ENCODE measurements around the gene TSPOAP1. TPM values are rescaled to one million over a fixed set of nuclear protein-coding genes. Genes with fewer than 3 reads are reported as not detected.

Gene TSPOAP1
- total RNA-seq, 8 experiments from 2014 or later = 0.76 to 23.0 (median 13.2) TPM

- WGBS, 10 experiments = 0 to 80% (median 67%) methylated on average over 1 to 4 of the region's 5 CpGs; no CpG with 5 or more reads in 4 of the 10 experiments
- in situ Hi-C loops (cut with MboI; ENCODE audit: low pct_unique_long_range_greater_than_20kb in 2 of 9, low sequenced_read_pairs in 9 of 9, unreplicated experiment in 9 of 9) = no loop called here
Measured at GRCh38 chr17:58369214-58370031, 40.8 kb upstream of the TSPOAP1 start.

GRCh38 chr17:58368860-58369213 is 40.2 kb upstream of the TSPOAP1 start:
- in situ Hi-C loops (cut with MboI; ENCODE audit: low pct_unique_long_range_greater_than_20kb in 2 of 9, low sequenced_read_pairs in 9 of 9, unreplicated experiment in 9 of 9) = no loop called here
- no peaks in the 10 kb centered on the region for H3K4me1 ChIP-seq (replicated peaks in 1 of 2)
- 0 to 90% (median 58%) methylated on average over 1 to 2 of the region's 3 CpGs; no CpG with 5 or more reads in 4 of the 10 experiments for WGBS, 10 experiments
- ATAC-seq (replicated peaks in 6 of 8) = no peak
- H3K4me3 ChIP-seq = no peak overlapping the region
- no peak overlapping the region for H3K27ac ChIP-seq

More at GRCh38 chr17:58369214-58370031, 40.8 kb upstream of the TSPOAP1 start:
- Histone ChIP-seq H3K4me3 (no peak overlapping the region), H3K27ac (no peak overlapping the region), H3K4me1 (replicated peaks in 1 of 2) (no peaks in the 10 kb centered on the region)
- ATAC-seq (replicated peaks in 6 of 8) = no peak

GRCh38 chr17:58367461-58367860 is 38.9 kb upstream of the TSPOAP1 start:
- no peak overlapping the region for H3K27ac ChIP-seq
- WGBS, 10 experiments = 33 to 100% (median 87%) methylated on average over 1 to 3 of the region's 3 CpGs; no CpG with 5 or more reads in 1 of the 10 experiments
- no peak for ATAC-seq (replicated peaks in 6 of 8)
- in situ Hi-C loops (cut with MboI; ENCODE audit: low pct_unique_long_range_greater_than_20kb in 2 of 9, low sequenced_read_pairs in 9 of 9, unreplicated experiment in 9 of 9) = no loop called here
- H3K4me3 ChIP-seq = no peak overlapping the region
- no peaks in the 10 kb centered on the region for H3K4me1 ChIP-seq (replicated peaks in 1 of 2)

DNA sequence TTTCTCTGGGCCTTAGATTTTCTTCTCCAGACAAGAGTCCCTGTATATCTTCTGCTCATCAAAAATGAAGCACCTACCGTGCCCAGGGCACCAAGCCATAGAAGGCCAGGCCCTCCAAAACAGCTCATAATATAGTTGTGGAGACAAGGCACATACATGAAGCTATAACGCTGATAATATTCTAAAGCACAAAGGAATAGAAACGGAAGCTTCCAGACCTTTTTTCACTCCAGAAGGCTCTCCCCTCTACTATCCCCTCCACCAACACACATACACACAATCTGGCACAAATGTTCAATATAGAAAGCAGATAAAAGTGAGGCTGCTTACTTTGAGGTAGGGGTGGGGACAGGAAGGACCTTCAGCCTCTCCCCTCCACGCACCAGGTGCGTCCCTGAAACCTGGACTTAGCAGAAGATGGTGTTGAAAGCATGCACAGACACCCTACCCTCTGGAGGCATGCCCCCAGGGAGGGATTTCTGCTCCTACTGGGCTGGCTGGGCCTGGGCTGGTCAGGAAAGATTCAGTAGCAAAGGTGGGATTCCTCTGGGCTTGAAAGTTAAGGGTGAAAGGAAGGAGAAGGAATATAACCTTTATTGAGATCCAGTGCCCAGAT is 37.5 kb upstream of the TSPOAP1 start:
- Histone ChIP-seq H3K27ac (no peak overlapping the region), H3K4me1 (replicated peaks in 1 of 2) (no peaks in the 10 kb centered on the region), H3K4me3 (no peak overlapping the region)
- ATAC-seq (replicated peaks in 6 of 8) = no peak
- WGBS, 10 experiments = 20 to 83% (median 38%) methylated on average over 1 to 4 of the region's 5 CpGs; no CpG with 5 or more reads in 3 of the 10 experiments
- in situ Hi-C loops (cut with MboI; ENCODE audit: low pct_unique_long_range_greater_than_20kb in 2 of 9, low sequenced_read_pairs in 9 of 9, unreplicated experiment in 9 of 9) = no loop called here

- no peak overlapping the region for H3K4me3 ChIP-seq
- no peaks in the 10 kb centered on the region for H3K4me1 ChIP-seq (replicated peaks in 1 of 2)
- no peak overlapping the region for H3K27ac ChIP-seq
- no peak for ATAC-seq (replicated peaks in 6 of 8)
- in situ Hi-C loops (cut with MboI; ENCODE audit: low pct_unique_long_range_greater_than_20kb in 2 of 9, low sequenced_read_pairs in 9 of 9, unreplicated experiment in 9 of 9) = no loop called here
Measured at GRCh38 chr17:58365185-58365979, 36.8 kb upstream of the TSPOAP1 start.

DNA sequence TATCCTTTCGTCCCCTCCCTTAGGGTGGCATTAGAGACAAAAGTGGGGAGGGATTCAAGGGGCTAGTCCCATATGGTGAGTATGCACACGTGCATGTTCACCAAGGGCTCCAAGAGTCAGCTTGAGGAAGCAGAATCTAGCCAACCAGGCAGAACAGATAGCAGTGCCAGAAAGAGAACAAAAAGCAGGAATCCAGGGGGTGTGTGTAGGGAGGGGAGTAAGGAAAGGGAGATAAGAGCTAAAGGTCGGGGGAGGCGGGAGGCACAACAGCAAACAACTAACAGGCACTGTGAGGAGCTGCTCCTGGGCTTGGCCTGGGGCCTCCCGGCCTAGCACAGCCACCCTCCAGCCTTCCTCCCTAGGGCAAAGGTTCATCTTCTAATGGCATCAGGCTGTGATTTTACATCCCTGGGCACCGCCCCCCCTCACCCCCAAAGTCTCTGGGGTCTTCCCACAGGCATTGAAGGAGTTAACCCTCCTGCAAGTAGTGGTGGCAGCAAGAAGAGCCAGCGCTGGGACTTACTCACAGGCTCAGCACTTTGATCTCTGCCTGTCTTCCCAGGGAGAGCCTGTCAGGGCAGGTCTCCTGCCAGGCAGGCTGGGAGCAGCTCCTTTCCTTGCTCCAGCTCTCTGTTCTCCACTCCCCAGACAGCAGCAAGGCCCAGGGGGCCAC is 35.8 kb upstream of the TSPOAP1 start:
- in situ Hi-C loops (cut with MboI; ENCODE audit: low pct_unique_long_range_greater_than_20kb in 2 of 9, low sequenced_read_pairs in 9 of 9, unreplicated experiment in 9 of 9) = no loop called here

DNA sequence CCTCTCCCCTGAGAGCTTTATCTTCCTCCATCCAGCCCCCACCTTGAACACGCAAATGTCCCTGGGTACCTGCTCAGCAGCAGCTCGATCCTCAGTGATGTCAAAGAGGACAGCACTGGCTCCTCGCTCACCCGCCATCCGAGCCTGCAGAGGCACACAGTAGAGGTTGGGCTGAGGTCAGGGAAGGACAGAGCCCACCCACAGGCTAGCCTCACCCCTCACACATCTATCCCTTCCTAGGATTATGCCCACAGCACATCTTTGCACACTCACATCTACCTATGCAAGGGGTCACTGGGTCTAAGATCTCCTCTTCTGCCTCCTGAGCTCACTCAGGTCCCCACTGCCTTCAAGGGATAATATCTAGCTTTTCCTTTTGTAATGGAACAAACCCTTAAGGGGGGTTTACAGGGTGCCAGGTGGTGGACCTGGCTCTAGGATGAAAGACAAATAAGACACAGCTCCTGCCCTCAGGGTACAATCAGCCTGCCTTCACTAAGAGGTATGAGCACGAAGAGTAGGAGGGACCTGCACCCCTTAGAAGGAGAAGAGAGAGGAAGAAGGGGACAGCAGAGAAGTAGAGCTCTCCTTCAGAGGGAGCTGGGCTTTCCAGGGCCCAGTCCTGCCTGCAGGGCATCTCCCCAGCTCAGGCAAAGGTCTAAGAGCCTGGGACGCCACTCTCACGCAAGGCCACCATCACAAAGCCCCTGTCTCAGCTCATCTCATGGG is 35.0 kb upstream of the TSPOAP1 start:
- in situ Hi-C loops (cut with MboI; ENCODE audit: low pct_unique_long_range_greater_than_20kb in 2 of 9, low sequenced_read_pairs in 9 of 9, unreplicated experiment in 9 of 9) = no loop called here
- 0 to 100% (median 67%) methylated on average over 1 to 4 of the region's 8 CpGs; no CpG with 5 or more reads in 4 of the 10 experiments for WGBS, 10 experiments
- no peak for ATAC-seq (replicated peaks in 6 of 8)
- Histone ChIP-seq H3K4me1 (replicated peaks in 1 of 2) (no peaks in the 10 kb centered on the region), H3K4me3 (no peak overlapping the region), H3K27ac (no peak overlapping the region)

More for the DNA sequence above, 35.8 kb upstream of the TSPOAP1 start:
- WGBS, 10 experiments = 0 to 89% (median 20%) methylated on average over 1 to 3 of the region's 7 CpGs; no CpG with 5 or more reads in 5 of the 10 experiments
- Histone ChIP-seq H3K4me1 (replicated peaks in 1 of 2) (no peaks in the 10 kb centered on the region), H3K27ac (no peak overlapping the region), H3K4me3 (no peak overlapping the region)
- peak in 2 of 8 experiments; percentile 24 to 67 for ATAC-seq (replicated peaks in 6 of 8)

GRCh38 chr17:58362368-58363014 is 33.9 kb upstream of the TSPOAP1 start:
- Histone ChIP-seq H3K27ac (no peak overlapping the region), H3K4me1 (replicated peaks in 1 of 2) (no peaks in the 10 kb centered on the region), H3K4me3 (no peak overlapping the region)
- WGBS, 10 experiments = 54 to 95% (median 87%) methylated on average over 1 to 9 of the region's 16 CpGs; no CpG with 5 or more reads in 1 of the 10 experiments
- in situ Hi-C loops (cut with MboI; ENCODE audit: low pct_unique_long_range_greater_than_20kb in 2 of 9, low sequenced_read_pairs in 9 of 9, unreplicated experiment in 9 of 9) = no loop called here
- ATAC-seq (replicated peaks in 6 of 8) = no peak

DNA sequence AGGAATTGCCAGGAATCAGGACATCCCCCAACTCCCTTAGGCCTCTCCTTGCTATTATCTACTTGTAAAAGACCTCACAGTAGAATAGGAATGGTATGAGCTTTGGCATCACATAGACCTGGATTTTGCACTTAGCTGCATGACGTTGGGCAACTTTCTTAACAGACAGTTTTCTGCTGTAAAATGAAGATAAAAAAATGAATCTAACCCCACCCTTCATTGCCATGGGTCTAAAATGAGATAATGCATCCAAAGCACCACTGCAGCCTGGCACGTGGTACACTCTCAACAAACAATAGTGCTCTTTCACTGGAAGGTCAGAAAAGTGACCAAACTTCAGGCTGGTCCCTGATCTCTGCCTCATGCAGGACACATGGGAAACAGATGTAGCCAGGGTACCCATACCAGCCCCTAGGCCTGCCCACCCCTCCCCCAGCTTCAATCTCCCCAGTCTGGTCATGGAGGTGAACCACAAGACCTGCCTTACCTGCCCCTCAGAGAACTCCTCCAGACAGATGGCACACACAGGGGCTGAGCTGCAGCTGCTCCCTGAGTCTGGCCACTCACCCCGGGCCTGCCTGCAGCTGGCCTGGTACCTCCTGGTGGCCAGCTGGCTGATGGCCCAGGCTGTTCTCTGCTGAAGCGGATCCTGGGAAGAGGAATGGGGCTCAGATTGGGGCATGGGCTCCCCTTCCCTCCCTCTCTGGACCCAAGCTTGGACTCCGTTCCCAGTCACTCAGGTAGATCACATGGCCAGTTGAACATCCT is 31.9 kb upstream of the TSPOAP1 start:
- no peak overlapping the region for H3K27ac ChIP-seq
- 0 to 100% (median 61%) methylated on average over 1 to 5 of the region's 5 CpGs; no CpG with 5 or more reads in 1 of the 10 experiments for WGBS, 10 experiments
- no peaks in the 10 kb centered on the region for H3K4me1 ChIP-seq (replicated peaks in 1 of 2)
- in situ Hi-C loops (cut with MboI; ENCODE audit: low pct_unique_long_range_greater_than_20kb in 2 of 9, low sequenced_read_pairs in 9 of 9, unreplicated experiment in 9 of 9) = no loop called here
- no peak overlapping the region for H3K4me3 ChIP-seq
- peak in 1 of 8 experiments; percentile 13 for ATAC-seq (replicated peaks in 6 of 8)

GRCh38 chr17:58358408-58359172 is 30.0 kb upstream of the TSPOAP1 start:
- in situ Hi-C loops (cut with MboI; ENCODE audit: low pct_unique_long_range_greater_than_20kb in 2 of 9, low sequenced_read_pairs in 9 of 9, unreplicated experiment in 9 of 9) = no loop called here
- 30 to 100% (median 71%) methylated on average over 1 to 3 of the region's 16 CpGs; no CpG with 5 or more reads in 2 of the 10 experiments for WGBS, 10 experiments
- Histone ChIP-seq H3K27ac (no peak overlapping the region), H3K4me3 (no peak overlapping the region), H3K4me1 (replicated peaks in 1 of 2) (no peaks in the 10 kb centered on the region)
- ATAC-seq (replicated peaks in 6 of 8) = no peak
